C4-2B (cell line): ENCODE data around the gene MTFR2.

Experiments used
- ZFX ChIP-seq: fragments of 450-650 bp; IDR thresholded peaks from 2 replicates; pipeline ENCODE4 v1.6.1; 2017
- TF ChIP-seq, protein P1 (sequence below): fragments of 450-650 bp; conservative IDR thresholded peaks from 2 replicates; pipeline ENCODE4 v1.5.1; 2017; ENCODE audit warnings: mild to moderate bottlenecking

DNA sequence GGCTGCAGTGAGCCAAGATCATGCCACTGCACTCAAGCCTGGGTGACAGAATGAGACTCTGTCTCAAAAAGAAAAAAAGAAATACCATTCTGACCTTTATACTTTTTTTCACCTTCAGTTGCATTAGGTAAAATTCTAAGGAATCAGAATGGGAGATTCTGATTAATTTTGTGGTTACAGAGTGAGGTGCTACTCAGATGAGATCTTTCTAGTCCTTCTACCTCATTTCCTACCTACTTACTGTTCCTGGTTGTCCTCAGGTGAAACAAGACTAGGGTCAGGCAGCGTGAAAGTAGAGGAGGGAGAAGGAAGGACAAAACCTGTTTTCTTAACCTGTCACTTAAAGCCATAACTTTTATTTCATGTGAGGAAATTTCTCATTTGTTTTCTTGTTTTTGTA is 63.7 kb downstream of the MTFR2 start:
- TF ChIP-seq, protein P1, sequence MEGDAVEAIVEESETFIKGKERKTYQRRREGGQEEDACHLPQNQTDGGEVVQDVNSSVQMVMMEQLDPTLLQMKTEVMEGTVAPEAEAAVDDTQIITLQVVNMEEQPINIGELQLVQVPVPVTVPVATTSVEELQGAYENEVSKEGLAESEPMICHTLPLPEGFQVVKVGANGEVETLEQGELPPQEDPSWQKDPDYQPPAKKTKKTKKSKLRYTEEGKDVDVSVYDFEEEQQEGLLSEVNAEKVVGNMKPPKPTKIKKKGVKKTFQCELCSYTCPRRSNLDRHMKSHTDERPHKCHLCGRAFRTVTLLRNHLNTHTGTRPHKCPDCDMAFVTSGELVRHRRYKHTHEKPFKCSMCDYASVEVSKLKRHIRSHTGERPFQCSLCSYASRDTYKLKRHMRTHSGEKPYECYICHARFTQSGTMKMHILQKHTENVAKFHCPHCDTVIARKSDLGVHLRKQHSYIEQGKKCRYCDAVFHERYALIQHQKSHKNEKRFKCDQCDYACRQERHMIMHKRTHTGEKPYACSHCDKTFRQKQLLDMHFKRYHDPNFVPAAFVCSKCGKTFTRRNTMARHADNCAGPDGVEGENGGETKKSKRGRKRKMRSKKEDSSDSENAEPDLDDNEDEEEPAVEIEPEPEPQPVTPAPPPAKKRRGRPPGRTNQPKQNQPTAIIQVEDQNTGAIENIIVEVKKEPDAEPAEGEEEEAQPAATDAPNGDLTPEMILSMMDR: no peak
- TF ChIP-seq ZFX: no peak
